ENCODE measurements around the gene HASPIN.

- TF ChIP-seq, protein P1, sequence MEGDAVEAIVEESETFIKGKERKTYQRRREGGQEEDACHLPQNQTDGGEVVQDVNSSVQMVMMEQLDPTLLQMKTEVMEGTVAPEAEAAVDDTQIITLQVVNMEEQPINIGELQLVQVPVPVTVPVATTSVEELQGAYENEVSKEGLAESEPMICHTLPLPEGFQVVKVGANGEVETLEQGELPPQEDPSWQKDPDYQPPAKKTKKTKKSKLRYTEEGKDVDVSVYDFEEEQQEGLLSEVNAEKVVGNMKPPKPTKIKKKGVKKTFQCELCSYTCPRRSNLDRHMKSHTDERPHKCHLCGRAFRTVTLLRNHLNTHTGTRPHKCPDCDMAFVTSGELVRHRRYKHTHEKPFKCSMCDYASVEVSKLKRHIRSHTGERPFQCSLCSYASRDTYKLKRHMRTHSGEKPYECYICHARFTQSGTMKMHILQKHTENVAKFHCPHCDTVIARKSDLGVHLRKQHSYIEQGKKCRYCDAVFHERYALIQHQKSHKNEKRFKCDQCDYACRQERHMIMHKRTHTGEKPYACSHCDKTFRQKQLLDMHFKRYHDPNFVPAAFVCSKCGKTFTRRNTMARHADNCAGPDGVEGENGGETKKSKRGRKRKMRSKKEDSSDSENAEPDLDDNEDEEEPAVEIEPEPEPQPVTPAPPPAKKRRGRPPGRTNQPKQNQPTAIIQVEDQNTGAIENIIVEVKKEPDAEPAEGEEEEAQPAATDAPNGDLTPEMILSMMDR (IDR thresholded peaks at IDR 0.05), result no peak
- no peak for TF ChIP-seq POLR2A (IDR thresholded peaks at IDR 0.05)
Observed at GRCh38 chr17:3771140-3771539, 47.4 kb downstream of the HASPIN start.
